ENCODE data around the gene GLT8D2. TPM values are rescaled to one million over a fixed set of nuclear protein-coding genes. Genes with fewer than 3 reads are reported as not detected.

Gene GLT8D2
- total RNA-seq, 1 donor, result 55.3 TPM

DNA sequence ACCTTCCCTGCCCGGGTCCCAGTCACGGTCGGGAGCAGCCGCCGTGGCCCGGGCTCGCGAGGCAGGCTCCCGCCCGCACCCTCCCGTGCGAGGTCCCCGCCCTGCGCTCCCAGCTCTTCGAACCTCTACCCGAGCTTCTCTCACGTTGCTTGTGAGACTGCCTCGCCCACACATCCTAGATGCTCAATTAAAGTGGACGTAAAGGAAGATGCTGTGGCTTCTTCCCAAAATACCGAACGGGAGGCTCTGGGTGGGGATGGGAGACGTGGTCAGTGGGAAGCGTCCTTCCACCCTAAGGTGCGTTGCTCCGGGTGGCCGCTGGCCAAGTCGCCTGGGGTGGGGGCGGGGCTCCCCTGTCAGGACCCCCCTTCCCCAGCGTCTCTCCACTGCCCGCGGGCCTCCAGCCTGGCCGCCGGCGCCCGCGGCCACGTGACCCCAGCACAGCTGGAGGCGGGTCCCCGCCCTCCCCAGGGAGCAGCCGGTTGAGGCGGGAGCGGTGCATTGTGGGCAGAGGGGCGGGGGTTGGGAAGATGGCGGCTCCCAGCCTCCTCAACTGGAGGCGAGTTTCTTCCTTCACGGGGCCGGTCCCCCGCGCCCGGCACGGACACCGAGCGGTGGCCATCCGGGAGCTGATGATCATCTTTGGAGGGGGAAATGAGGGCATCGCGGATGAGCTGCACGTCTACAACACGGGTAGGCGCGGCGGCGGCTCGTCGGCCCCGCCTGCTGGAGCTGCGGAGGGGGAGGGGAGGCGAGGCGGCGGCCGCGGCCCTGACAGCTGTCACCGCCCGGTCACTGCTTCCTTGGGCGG lies 14.2 kb upstream of the GLT8D2 start, which contains the start of gene HCFC2:
Gene HCFC2, plus strand, starts transcription at position 501 of the 811 bp plus-strand sequence. Its CDS starts 30 bp downstream, at position 531.
- peak within 1 kb of the TSS; percentile 94 for H3K4me3 ChIP-seq (ENCODE audit: low read depth, low read length)
- TF ChIP-seq, protein P1, sequence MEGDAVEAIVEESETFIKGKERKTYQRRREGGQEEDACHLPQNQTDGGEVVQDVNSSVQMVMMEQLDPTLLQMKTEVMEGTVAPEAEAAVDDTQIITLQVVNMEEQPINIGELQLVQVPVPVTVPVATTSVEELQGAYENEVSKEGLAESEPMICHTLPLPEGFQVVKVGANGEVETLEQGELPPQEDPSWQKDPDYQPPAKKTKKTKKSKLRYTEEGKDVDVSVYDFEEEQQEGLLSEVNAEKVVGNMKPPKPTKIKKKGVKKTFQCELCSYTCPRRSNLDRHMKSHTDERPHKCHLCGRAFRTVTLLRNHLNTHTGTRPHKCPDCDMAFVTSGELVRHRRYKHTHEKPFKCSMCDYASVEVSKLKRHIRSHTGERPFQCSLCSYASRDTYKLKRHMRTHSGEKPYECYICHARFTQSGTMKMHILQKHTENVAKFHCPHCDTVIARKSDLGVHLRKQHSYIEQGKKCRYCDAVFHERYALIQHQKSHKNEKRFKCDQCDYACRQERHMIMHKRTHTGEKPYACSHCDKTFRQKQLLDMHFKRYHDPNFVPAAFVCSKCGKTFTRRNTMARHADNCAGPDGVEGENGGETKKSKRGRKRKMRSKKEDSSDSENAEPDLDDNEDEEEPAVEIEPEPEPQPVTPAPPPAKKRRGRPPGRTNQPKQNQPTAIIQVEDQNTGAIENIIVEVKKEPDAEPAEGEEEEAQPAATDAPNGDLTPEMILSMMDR (IDR thresholded peaks at IDR 0.05; ENCODE audit: insufficient read depth, low read length), result no peak
- DNase-seq (ENCODE audit: low read depth), result peak; percentile 82

DNA sequence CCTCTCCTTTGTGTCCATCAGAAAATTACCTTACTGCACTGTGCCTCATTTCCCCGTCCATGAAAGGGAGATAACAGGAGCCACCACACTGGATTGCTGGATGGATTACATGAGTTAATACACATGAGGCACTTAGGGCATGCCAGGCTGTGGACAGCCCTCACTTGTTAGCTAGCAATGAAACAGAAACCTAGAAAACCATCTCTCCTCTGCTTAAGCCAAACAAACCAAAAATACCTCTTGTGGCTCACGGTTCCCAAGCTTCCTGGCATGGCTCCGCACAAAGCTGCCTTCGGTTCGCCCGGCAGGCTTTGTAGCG lies 13.7 kb upstream of the GLT8D2 start:
- TF ChIP-seq, protein P1 (IDR thresholded peaks at IDR 0.05; ENCODE audit: insufficient read depth, low read length), result no peak
- H3K4me3 ChIP-seq (ENCODE audit: low read depth, low read length), result peak overlapping the region; percentile 94
- peak; percentile 60 for DNase-seq (ENCODE audit: low read depth)

DNA sequence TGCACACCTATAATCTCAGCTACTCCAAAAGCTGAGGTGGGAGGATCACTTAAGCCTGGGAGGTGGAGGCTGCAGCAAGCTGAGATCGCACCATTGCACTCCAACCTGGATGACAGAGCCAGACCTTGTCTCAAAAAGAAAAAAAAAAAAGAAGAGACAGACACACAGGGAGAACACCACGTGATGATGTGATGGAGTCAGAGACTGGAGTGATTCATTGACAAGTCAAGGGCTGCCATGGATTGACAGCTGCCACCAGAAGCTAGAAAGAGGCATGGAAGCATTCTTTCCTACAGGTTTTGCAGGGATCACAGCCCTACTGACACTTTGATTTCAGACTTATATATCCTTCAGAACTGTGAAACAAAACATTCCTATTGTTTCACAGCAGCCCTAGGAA lies 10.8 kb upstream of the GLT8D2 start:
- TF ChIP-seq, protein P1 (IDR thresholded peaks at IDR 0.05; ENCODE audit: insufficient read depth, low read length), result no peak
- no peak overlapping the region for H3K4me3 ChIP-seq (ENCODE audit: low read depth, low read length)
- DNase-seq (ENCODE audit: low read depth), result no peak

DNA sequence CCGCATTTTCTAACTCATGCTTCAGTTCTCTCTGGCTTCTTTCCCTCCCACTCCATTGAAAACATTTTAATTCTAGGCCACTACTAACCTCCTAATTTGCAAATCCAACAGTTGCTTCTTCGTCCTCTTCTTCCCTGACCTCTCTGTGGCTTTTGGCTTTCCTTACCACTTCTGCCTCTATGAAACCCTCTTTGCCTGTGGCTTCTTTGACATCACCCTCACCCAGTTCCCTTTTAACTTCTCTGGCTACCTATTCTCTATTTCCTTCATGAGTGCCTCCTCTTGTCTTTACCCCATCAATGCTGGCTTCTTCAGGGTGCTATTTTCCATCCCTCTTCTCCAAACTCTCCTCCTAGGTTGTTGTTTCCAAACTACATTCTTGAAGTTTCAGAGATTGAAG lies 10.0 kb upstream of the GLT8D2 start:
- H3K4me3 ChIP-seq (ENCODE audit: low read depth, low read length), result no peak overlapping the region
- TF ChIP-seq, protein P1 (IDR thresholded peaks at IDR 0.05; ENCODE audit: insufficient read depth, low read length), result no peak
- DNase-seq (ENCODE audit: low read depth), result no peak

DNA sequence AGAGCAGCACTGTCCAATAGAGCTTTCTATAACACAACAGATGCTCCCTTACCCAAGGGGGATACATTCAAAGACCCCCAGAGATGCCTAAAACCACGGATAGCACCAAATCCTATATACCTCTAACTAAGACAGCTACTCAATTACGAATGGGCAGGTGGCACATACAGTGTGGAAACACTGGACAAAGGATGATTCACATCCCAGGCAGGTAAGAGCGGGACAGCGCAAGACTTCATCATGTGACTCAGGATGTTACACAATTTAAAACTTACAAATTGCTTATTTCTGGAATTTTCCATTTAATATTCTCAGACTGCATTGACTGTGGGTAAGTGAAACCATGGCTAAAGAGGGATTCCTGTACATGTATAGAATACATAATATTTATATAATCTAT lies 8.8 kb upstream of the GLT8D2 start:
- no peak for DNase-seq (ENCODE audit: low read depth)
- H3K4me3 ChIP-seq (ENCODE audit: low read depth, low read length), result no peak overlapping the region
- TF ChIP-seq, protein P1 (IDR thresholded peaks at IDR 0.05; ENCODE audit: insufficient read depth, low read length), result no peak

DNA sequence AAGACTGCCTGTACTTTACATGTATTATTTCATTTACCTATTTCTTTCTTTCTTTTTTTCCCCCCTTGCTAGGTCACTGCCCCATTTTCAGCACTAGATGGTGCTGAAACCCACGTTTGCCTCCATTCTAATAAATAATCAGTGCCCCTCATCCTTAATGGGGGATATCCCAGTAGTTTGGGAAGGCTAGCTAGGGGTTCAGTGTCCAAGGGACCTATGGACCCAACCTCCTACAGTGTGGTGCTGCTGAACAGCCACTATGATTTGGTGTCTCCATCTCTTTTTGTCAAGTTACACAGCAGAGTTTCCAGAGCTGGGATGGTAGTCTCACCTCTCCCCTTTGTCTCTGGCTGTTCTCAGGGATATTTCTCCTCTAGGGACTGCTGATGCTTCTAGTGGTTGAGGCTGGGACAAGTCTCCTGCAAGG lies 7.8 kb upstream of the GLT8D2 start:
- TF ChIP-seq, protein P1 (IDR thresholded peaks at IDR 0.05; ENCODE audit: insufficient read depth, low read length), result peak; percentile 80
- peak; percentile 47 for DNase-seq (ENCODE audit: low read depth)
- H3K4me3 ChIP-seq (ENCODE audit: low read depth, low read length), result no peak overlapping the region
